Regular cardiac myocyte (primary cell): Measurements from ENCODE around the gene CAND2. TPM values are rescaled to one million over a fixed set of nuclear protein-coding genes. Genes with fewer than 3 reads are reported as not detected.

ENCODE experiments used
- total RNA-seq: library from RNA; depleted of rRNA; stranded (reverse); fragments of >200 nt; gene quantifications from 2 replicates; pipeline ENCODE4 v1.2.3, GENCODE V29; 2014

CAND2 gene
- total RNA-seq, result 1.3 and 4.2 TPM in 2 replicates

DNA sequence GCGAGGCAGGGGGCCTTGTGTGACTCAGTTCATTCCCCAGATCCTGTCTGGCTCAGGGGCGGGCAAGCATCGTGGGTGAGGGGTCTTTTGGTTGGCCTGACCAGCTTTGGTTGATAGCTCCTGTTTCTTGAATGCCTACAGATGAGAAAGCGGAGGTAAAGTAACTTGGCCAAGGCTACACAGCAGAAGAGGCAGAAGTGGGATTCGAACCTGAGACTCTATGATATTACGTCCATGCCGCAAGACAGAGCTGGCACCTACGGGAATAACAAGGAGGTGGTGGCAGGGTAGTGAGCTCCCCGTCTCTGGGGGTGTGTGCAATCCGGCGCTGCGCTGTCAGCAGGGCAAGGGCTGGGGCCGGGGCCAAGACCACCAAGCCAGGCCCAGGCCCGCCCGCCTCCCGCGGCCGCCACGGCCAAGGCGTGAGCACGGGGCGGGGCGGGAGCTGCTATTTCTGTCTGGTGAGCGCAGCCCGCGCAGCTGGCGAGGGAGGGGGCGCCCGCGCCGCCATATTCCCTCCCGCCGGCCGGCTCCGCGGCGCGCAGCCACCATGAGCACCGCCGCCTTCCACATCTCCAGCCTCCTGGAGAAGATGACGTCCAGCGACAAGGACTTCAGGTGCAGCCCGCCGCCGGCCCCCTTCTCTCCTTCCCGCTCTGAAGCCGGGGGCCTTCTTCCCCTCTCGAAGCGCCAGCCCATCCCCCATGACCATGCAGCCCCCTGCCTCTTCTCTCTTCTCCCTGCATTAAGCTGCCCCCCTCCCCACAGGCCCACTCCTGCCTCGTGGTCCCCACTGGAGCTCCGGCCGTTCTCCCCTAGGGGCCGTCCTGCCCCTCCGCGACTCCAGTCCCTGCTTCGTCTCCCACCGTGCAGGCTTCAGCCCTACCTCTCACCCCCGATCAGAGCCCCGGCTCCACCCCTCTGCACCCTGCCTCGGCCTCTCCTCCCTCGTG lies at the start of gene CAND2:
Gene CAND2, plus strand, starts transcription at position 510 of the 953 bp plus-strand sequence. Its CDS starts 41 bp downstream, at position 551.

GRCh38 chr3:12759097-12759679 lies 37.3 kb upstream of the CAND2 start, which contains the start of gene TMEM40:
TMEM40 (minus strand) TSS chr3:12759259; CDS start chr3:12749832, 9,427 bp downstream.

GRCh38 chr3:12841149-12841969 lies 44.9 kb downstream of the CAND2 start, which contains the start of gene RPL32:
RPL32 (minus strand) TSS chr3:12841565; CDS start chr3:12840237, 1,328 bp downstream.

Other genes with a start within 250 kb of the CAND2 start
- gene MKRN2, start 239.6 kb upstream of the CAND2 start, total RNA-seq, result 43.3 and 43.7 TPM in 2 replicates
- 78.4 and 81.2 TPM in 2 replicates for gene RAF1, start 132.6 kb upstream of the CAND2 start, total RNA-seq
- not detected in 2 replicates for gene TMEM40, start 37.4 kb upstream of the CAND2 start, total RNA-seq
- gene RPL32, start 44.9 kb downstream of the CAND2 start, total RNA-seq, result 677 and 895 TPM in 2 replicates